Measurements from ENCODE around the gene KRT85. TPM values are rescaled to one million over a fixed set of nuclear protein-coding genes. Genes with fewer than 3 reads are reported as not detected.

The KRT85 gene
- total and polyA plus RNA-seq, 2 donors (not counting 3 experiments of a cell fraction or from before 2014, with no cell fraction given): not detected

GRCh38 chr12:52360663-52361271, 6.5 kb downstream of the KRT85 start:
- TF ChIP-seq GATA2 (IDR thresholded peaks at IDR 0.05; ENCODE audit: insufficient read depth, insufficient read length, low read depth, low read length) (no peak), MAX (IDR thresholded peaks at IDR 0.05; ENCODE audit: insufficient read depth, insufficient read length) (no peak), POLR2AphosphoS5 (IDR thresholded peaks at IDR 0.05; ENCODE audit: insufficient read depth, low read depth, low read length) (no peak), FOS (IDR thresholded peaks at IDR 0.05; ENCODE audit: borderline replicate concordance, insufficient read depth, low read length) (no peak)
- dilution Hi-C loops (cut with MboI; ENCODE audit: extremely low pct_ligation_motif_present, low sequenced_read_pairs) (no loop called here), intact Hi-C loops (cut with micrococcal nuclease) (no loop called here)
- no peaks in the 10 kb centered on the region for H3K4me1 ChIP-seq (ENCODE audit: control insufficient read depth, extremely low read depth, insufficient read depth, low read length)
- no TSS peak for BruUV-seq (replicated peaks)
- FAIRE-seq: no peak
- H3K4me3 ChIP-seq (replicated peaks in 1 of 3; ENCODE audit: insufficient read depth in 1 of 3, low read depth in 1 of 3, low read length in 3 of 3): no peak overlapping the region
- H2AFZ ChIP-seq (ENCODE audit: low read depth, low read length): no peak overlapping the region
- no peaks in the 10 kb centered on the region for H3K9me1 ChIP-seq (replicated peaks; ENCODE audit: control insufficient read depth, extremely low read depth, insufficient read depth, low read length)
- ChIA-PET POLR2A (no interaction called here), CTCF (interaction anchor here (0.8 to 2.7 kb wide), 7 partner anchors 8 to 620 kb away, joined by 3 to 12 read pairs (median 4); no protein-coding TSS in a partner anchor)
- no peaks in the 10 kb centered on the region for H4K20me1 ChIP-seq (replicated peaks; ENCODE audit: control insufficient read depth, extremely low read depth, insufficient read depth, low read length)
- no peaks in the 10 kb centered on the region for H3K79me2 ChIP-seq (ENCODE audit: control insufficient read depth, insufficient read depth, low read length)
- peaks cover 0 to 2% of the 10 kb centered on the region in 2 experiments for H3K27me3 ChIP-seq (ENCODE audit: control insufficient read depth in 2 of 2, insufficient read depth in 2 of 2, low read length in 2 of 2)
- no peaks in the 10 kb centered on the region for H3K9me3 ChIP-seq (replicated peaks; ENCODE audit: control insufficient read depth, insufficient read depth, low read length)
- no peak for DNase-seq (ENCODE audit: low read depth, low spot score)
- H3K36me3 ChIP-seq (ENCODE audit: control insufficient read depth in 2 of 2, extremely low read depth in 1 of 2, insufficient read depth in 2 of 2, low read length in 2 of 2): no peaks in the 10 kb centered on the region
- H3K27ac ChIP-seq (ENCODE audit: insufficient read depth, low read depth, low read length): no peak overlapping the region
- no peak overlapping the region for H3K9ac ChIP-seq (replicated peaks; ENCODE audit: extremely low read depth, insufficient read depth, low read length)
- H3K4me2 ChIP-seq (ENCODE audit: insufficient read depth, low read length): no peak overlapping the region

- POLR2A ChIA-PET: no interaction called here
- Histone ChIP-seq H3K4me3 (replicated peaks in 1 of 3; ENCODE audit: insufficient read depth in 1 of 3, low read depth in 1 of 3, low read length in 3 of 3) (no peak overlapping the region), H3K27ac (ENCODE audit: insufficient read depth, low read depth, low read length) (no peak overlapping the region), H4K20me1 (replicated peaks; ENCODE audit: control insufficient read depth, extremely low read depth, insufficient read depth, low read length) (no peaks in the 10 kb centered on the region), H3K4me2 (ENCODE audit: insufficient read depth, low read length) (no peak overlapping the region), H3K4me1 (ENCODE audit: control insufficient read depth, extremely low read depth, insufficient read depth, low read length) (no peaks in the 10 kb centered on the region), H3K9ac (replicated peaks; ENCODE audit: extremely low read depth, insufficient read depth, low read length) (no peak overlapping the region), H3K36me3 (ENCODE audit: control insufficient read depth in 2 of 2, extremely low read depth in 1 of 2, insufficient read depth in 2 of 2, low read length in 2 of 2) (no peaks in the 10 kb centered on the region), H3K9me1 (replicated peaks; ENCODE audit: control insufficient read depth, extremely low read depth, insufficient read depth, low read length) (no peaks in the 10 kb centered on the region), H2AFZ (ENCODE audit: low read depth, low read length) (no peak overlapping the region), H3K27me3 (ENCODE audit: control insufficient read depth in 2 of 2, insufficient read depth in 2 of 2, low read length in 2 of 2) (peaks cover 0 to 2% of the 10 kb centered on the region in 2 experiments), H3K9me3 (replicated peaks; ENCODE audit: control insufficient read depth, insufficient read depth, low read length) (no peaks in the 10 kb centered on the region), H3K79me2 (ENCODE audit: control insufficient read depth, insufficient read depth, low read length) (no peaks in the 10 kb centered on the region)
- intact Hi-C loops (cut with micrococcal nuclease): no loop called here
- CTCF ChIA-PET: interaction anchor here (0.8 to 2.7 kb wide), 5 partner anchors 8 to 620 kb away, joined by 3 to 12 read pairs (median 4); no protein-coding TSS in a partner anchor
- dilution Hi-C loops (cut with MboI; ENCODE audit: extremely low pct_ligation_motif_present, low sequenced_read_pairs): no loop called here
- TF ChIP-seq EZH2 (IDR thresholded peaks at IDR 0.05; ENCODE audit: borderline replicate concordance, low read depth, low read length, severe bottlenecking): no peak
- DNase-seq (ENCODE audit: low read depth, low spot score) (no peak), FAIRE-seq (no peak)
- no TSS peak for BruUV-seq (replicated peaks)
Measured at GRCh38 chr12:52360106-52360662, 7.1 kb downstream of the KRT85 start.

All from endothelial cell of umbilical vein (primary cell).